GM12878 (cell line): ENCODE measurements around the gene NECAB3. TPM values are rescaled to one million over a fixed set of nuclear protein-coding genes. Genes with fewer than 3 reads are reported as not detected.

Experiments used
- ATAC-seq: fragments of 200-7000 bp; cut with Tn5 transposase; 3 replicates; pipeline ENCODE4 v1.9.1; 2020; ENCODE audit warnings: mild to moderate bottlenecking, moderate library complexity
- BruUV-seq: library from RNA; stranded (reverse); fragments of 400-500 nt; replicated peaks from 2 replicates; lab custom pipeline; 2021; lab: Mats Ljungman, UMichigan
- CTCF ChIA-PET: fragments of 300-600 bp; sonication (Branson Sonifier 250); formaldehyde crosslinking; extraction: SDS; loops from one replicate; lab custom pipeline; 2021; ENCODE audit warnings: inconsistent platforms; lab: Yijun Ruan, JAX
- POLR2A ChIA-PET: fragments of 350-600 bp; formaldehyde crosslinking; extraction: SDS; loops from one replicate; lab custom pipeline; 2021; ENCODE audit warnings: inconsistent platforms; lab: Charles Lee
- RAD21 ChIA-PET: fragments of 300-600 bp; sonication (Branson Sonifier 250); formaldehyde crosslinking; loops from one replicate; lab custom pipeline; 2023; ENCODE audit warnings: antibody characterized with exemption; ENCODE audit not compliant: unreplicated experiment; lab: Charles Lee
- SMC1A ChIA-PET: fragments of 300-600 bp; sonication (Branson Sonifier 250); formaldehyde crosslinking; loops from one replicate; lab custom pipeline; 2023; ENCODE audit not compliant: unreplicated experiment, uncharacterized antibody; lab: Charles Lee
- DNase-seq: peaks from one replicate; pipeline ENCODE4 v3.0.0-alpha.2; 2011; ENCODE audit warnings: low read depth, low spot score
- FAIRE-seq: peaks from 3 replicates; lab custom pipeline; 2011; peaks lifted over from hg19 to GRCh38; lab: Jason Lieb, UNC
- H2AFZ ChIP-seq: 2 replicates; pipeline ENCODE4 v1.6.0; 2011; ENCODE audit warnings: low read depth, low read length, control low read depth; ENCODE audit not compliant: control insufficient read depth
- H3K27ac ChIP-seq: 2 replicates; pipeline ENCODE4 v1.5.1; 2011; ENCODE audit warnings: control low read depth; ENCODE audit not compliant: control insufficient read depth, insufficient read depth
- H3K27me3 ChIP-seq, 2 experiments: replicated peaks in 1 of 2; 2 replicates each; pipeline versions ENCODE4 v1.6.0 to v1.6.1; 2011; ENCODE audit warnings: low read length in 1 of 2; ENCODE audit not compliant: control insufficient read depth in 2 of 2, insufficient read depth in 2 of 2
- H3K36me3 ChIP-seq, 2 experiments: 2 replicates each; pipeline ENCODE4 v1.5.1; 2011; ENCODE audit warnings: low read length in 1 of 2; ENCODE audit not compliant: control insufficient read depth in 2 of 2, insufficient read depth in 2 of 2
- H3K4me1 ChIP-seq: 2 replicates; pipeline ENCODE4 v1.6.1; 2011; ENCODE audit warnings: mild to moderate bottlenecking, low read length, moderate library complexity, mixed read lengths; ENCODE audit not compliant: control insufficient read depth, insufficient read depth
- H3K4me2 ChIP-seq: 2 replicates; pipeline ENCODE4 v1.6.0; 2011; ENCODE audit warnings: control low read depth; ENCODE audit not compliant: control insufficient read depth, insufficient read depth
- H3K4me3 ChIP-seq: fragments of 200-600 bp; sonication (generic); 2 replicates; pipeline ENCODE4 v1.5.1; 2016
- H3K79me2 ChIP-seq: 2 replicates; pipeline ENCODE4 v1.6.0; 2011; ENCODE audit warnings: low read length; ENCODE audit not compliant: control insufficient read depth, insufficient read depth
- H3K9ac ChIP-seq: 2 replicates; pipeline ENCODE4 v1.8.0; 2011; ENCODE audit warnings: low read length, control low read depth, mixed read lengths; ENCODE audit not compliant: control insufficient read depth, insufficient read depth
- H3K9me3 ChIP-seq: replicated peaks from 3 replicates; pipeline ENCODE4 v1.5.1; 2011; ENCODE audit warnings: mild to moderate bottlenecking, low read length; ENCODE audit not compliant: control insufficient read depth, insufficient read depth
- H4K20me1 ChIP-seq: 2 replicates; pipeline ENCODE4 v1.6.0; 2011; ENCODE audit not compliant: control insufficient read depth, insufficient read depth
- BACH1 ChIP-seq: fragments of 450-650 bp; IDR thresholded peaks from 2 replicates; pipeline ENCODE4 v1.6.1; 2017; ENCODE audit warnings: mild to moderate bottlenecking, borderline replicate concordance
- CBX3 ChIP-seq: fragments of 200-600 bp; sonication (generic); IDR thresholded peaks from 2 replicates; pipeline ENCODE4 v1.6.1; 2016; ENCODE audit warnings: low read depth, borderline replicate concordance
- EGR1 ChIP-seq, 2 experiments: IDR thresholded peaks; 1 replicate in 1 of 2; 2 replicates in 1 of 2; pipeline ENCODE4 v1.6.1; 2011 to 2012; ENCODE audit warnings: low read depth in 2 of 2, low read length in 2 of 2, borderline replicate concordance in 1 of 2, mild to moderate bottlenecking in 1 of 2, moderate library complexity in 1 of 2
- MLLT1 ChIP-seq: fragments of 450-650 bp; IDR thresholded peaks from 2 replicates; pipeline ENCODE4 v1.6.1; 2016; ENCODE audit warnings: mild to moderate bottlenecking
- MYC ChIP-seq: IDR thresholded peaks from 2 replicates; pipeline ENCODE4 v1.6.1; 2011; ENCODE audit warnings: mild to moderate bottlenecking, low read length, moderate library complexity, inconsistent platforms; ENCODE audit not compliant: insufficient read depth, insufficient replicate concordance, insufficient read length, severe bottlenecking
- NFXL1 ChIP-seq: fragments of 450-650 bp; IDR thresholded peaks from 2 replicates; pipeline ENCODE4 v1.6.1; 2017; ENCODE audit warnings: antibody characterized with exemption, mild to moderate bottlenecking, borderline replicate concordance
- POLR2A ChIP-seq: IDR thresholded peaks from 2 replicates; pipeline ENCODE4 v1.6.1; 2011; ENCODE audit warnings: low read depth, mild to moderate bottlenecking, low read length
- RAD21 ChIP-seq: IDR thresholded peaks from 2 replicates; pipeline ENCODE4 v1.6.1; 2011; ENCODE audit warnings: mild to moderate bottlenecking, low read depth, low read length, moderate library complexity; ENCODE audit not compliant: insufficient read depth
- SMAD1 ChIP-seq: fragments of 450-650 bp; IDR thresholded peaks from 2 replicates; pipeline ENCODE4 v1.6.1; 2018; ENCODE audit warnings: mild to moderate bottlenecking, low read depth; ENCODE audit not compliant: partially characterized antibody
- SREBF2 ChIP-seq: IDR thresholded peaks from 2 replicates; pipeline ENCODE4 v1.6.1; 2012; ENCODE audit warnings: mild to moderate bottlenecking, low read length
- WGBS: methylation state at CpG from one replicate; pipeline ENCODE4 v1.1.6; 2016; ENCODE audit warnings: low lambda C conversion rate; ENCODE audit not compliant: insufficient replicate concordance, insufficient coverage; ENCODE audit errors: missing lambda C conversion rate; 5-methylcytosine and 5-hydroxymethylcytosine counted together
- in situ Hi-C: fragments of 300-500 bp; cut with MboI; formaldehyde crosslinking; loops from 9 replicates; pipeline ENCODE4 v1.14.3; 2018; ENCODE audit warnings: mixed read lengths
- intact Hi-C: fragments of 100-400 bp; cut with micrococcal nuclease; formaldehyde crosslinking; loops from one replicate; pipeline ENCODE4 v1.14.2; 2022; ENCODE audit not compliant: unreplicated experiment
- polyA plus RNA-seq, 11 experiments: library from polyadenylated mRNA; depleted of rRNA in 4 of 11; unstranded in 6 of 11; stranded (reverse) in 5 of 11; fragments of >200 nt; fragmentation: Nextera tagmentation in 4 of 11; fragmentation: Illumina TruSeq in 1 of 11; extraction: Ambion mirVana in 4 of 11; extraction: Trizol in 1 of 11; gene quantifications; 1 replicate in 1 of 11; 2 replicates in 10 of 11; pipeline versions ENCODE4 v1.2.1 to v1.2.3, GENCODE V29; 2011 to 2016; ENCODE audit warnings: inconsistent platforms in 2 of 11, missing spikeins in 2 of 11, low read depth in 1 of 11
- total RNA-seq, 4 experiments: library from RNA; depleted of rRNA in 3 of 4; stranded (reverse); fragments of >200 nt in 3 of 4; fragmentation: Illumina TruSeq in 1 of 4; extraction: Trizol in 1 of 4; gene quantifications; 2 replicates each; pipeline versions ENCODE4 v1.2.1 to v1.2.3, GENCODE V29; 2013 to 2021

The NECAB3 gene
- total and polyA plus RNA-seq, 10 of the 15 experiments (the other 5 are each of a cell fraction or from before 2014, with no cell fraction given) = 0.21 to 17.0 (median 7.2) TPM

GRCh38 chr20:33689493-33689892 is 15.3 kb upstream of the NECAB3 start:
- FAIRE-seq (no peak), DNase-seq (no peak)
- 0% methylated on average over 1 of the region's 1 CpG for WGBS

More at GRCh38 chr20:33689493-33689892, 15.3 kb upstream of the NECAB3 start:
- no peak for TF ChIP-seq POLR2A
- no peak for TF ChIP-seq NFXL1
- TF ChIP-seq SREBF2 = no peak
- TF ChIP-seq BACH1 = no peak
- no peak for TF ChIP-seq MLLT1
- no peak for TF ChIP-seq SMAD1
- no peak for TF ChIP-seq EGR1 (IDR thresholded peaks at IDR 0.05; ENCODE audit: borderline replicate concordance in 1 of 2, low read depth in 2 of 2, low read length in 2 of 2)
- no peak for TF ChIP-seq RAD21
- TF ChIP-seq CBX3 = no peak
- TF ChIP-seq MYC = no peak
- in situ Hi-C loops = no loop called here
- H3K9me3 ChIP-seq = no peaks in the 10 kb centered on the region
- no TSS peak for BruUV-seq
- ChIA-PET RAD21 (no interaction called here), CTCF (no interaction called here), SMC1A (interaction anchor here (1.2 kb wide), 1 partner anchor 80 kb away, joined by 3 read pairs; no protein-coding TSS in a partner anchor), POLR2A (interaction anchor here (0.6 to 0.7 kb wide), 2 partner anchors 40 to 246 kb away, joined by 3 to 8 read pairs; partner anchors contain the start of gene SNTA1)
- H3K27ac ChIP-seq = no peak overlapping the region
- no peaks in the 10 kb centered on the region for H3K36me3 ChIP-seq
- H3K9ac ChIP-seq = no peak overlapping the region
- intact Hi-C loops = loop anchor here (5.0 to 10.0 kb wide), 2 partner anchors 88 to 305 kb away; partner anchors contain the start of gene RALY
- H2AFZ ChIP-seq = no peak overlapping the region
- no peaks in the 10 kb centered on the region for H3K27me3 ChIP-seq
- no peak overlapping the region for H3K4me2 ChIP-seq
- H3K4me1 ChIP-seq = peaks cover 17% of the 10 kb centered on the region
- no peak overlapping the region for H3K4me3 ChIP-seq
- no peaks in the 10 kb centered on the region for H4K20me1 ChIP-seq
- H3K79me2 ChIP-seq = peaks cover 12% of the 10 kb centered on the region
- no peak for ATAC-seq
